Ovary (tissue), 3 donors: ENCODE results near the gene PCARE.

Experiments
- EP300 ChIP-seq: sonication (generic); formaldehyde crosslinking; IDR thresholded peaks from one replicate; pipeline ENCODE4 v1.6.1; 2017; ENCODE audit warnings: antibody characterized with exemption
- POLR2A ChIP-seq: fragments of 450-650 bp; IDR thresholded peaks from one replicate; pipeline ENCODE4 v1.6.1; 2017; ENCODE audit warnings: antibody characterized with exemption, mild to moderate bottlenecking, moderate library complexity
- TF ChIP-seq, protein P1 (sequence below), 3 donors: fragments of 450-650 bp in 2 of 3; fragments of 200-600 bp in 1 of 3; IDR thresholded peaks; one replicate each; pipeline versions ENCODE4 v1.5.1 to v1.8.0; 2016 to 2022; ENCODE audit warnings: antibody characterized with exemption in 3 of 3, mild to moderate bottlenecking in 1 of 3
- donor health status: DM: no; HTN: no; CAD: no.

DNA sequence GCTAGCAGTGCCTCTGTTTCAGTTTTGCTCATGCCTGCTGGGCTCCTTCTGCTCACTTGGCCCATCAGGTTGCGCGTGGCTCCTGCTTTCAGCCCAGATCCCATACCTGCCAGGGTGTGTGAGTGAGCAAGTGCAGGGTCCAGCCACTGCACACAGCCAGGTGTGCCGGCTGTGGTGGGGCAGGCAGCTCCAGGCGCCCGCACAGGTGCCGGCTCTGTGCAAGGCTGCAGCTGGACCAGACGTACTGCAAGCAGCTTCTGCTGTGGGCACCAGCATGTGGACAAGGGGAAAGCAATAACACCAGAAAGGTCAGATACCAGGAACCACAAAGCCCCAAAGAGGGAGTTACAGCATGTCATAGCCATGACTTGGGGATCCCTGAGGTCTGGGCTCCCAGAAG lies 5.6 kb upstream of the PCARE start:
- TF ChIP-seq, protein P1, sequence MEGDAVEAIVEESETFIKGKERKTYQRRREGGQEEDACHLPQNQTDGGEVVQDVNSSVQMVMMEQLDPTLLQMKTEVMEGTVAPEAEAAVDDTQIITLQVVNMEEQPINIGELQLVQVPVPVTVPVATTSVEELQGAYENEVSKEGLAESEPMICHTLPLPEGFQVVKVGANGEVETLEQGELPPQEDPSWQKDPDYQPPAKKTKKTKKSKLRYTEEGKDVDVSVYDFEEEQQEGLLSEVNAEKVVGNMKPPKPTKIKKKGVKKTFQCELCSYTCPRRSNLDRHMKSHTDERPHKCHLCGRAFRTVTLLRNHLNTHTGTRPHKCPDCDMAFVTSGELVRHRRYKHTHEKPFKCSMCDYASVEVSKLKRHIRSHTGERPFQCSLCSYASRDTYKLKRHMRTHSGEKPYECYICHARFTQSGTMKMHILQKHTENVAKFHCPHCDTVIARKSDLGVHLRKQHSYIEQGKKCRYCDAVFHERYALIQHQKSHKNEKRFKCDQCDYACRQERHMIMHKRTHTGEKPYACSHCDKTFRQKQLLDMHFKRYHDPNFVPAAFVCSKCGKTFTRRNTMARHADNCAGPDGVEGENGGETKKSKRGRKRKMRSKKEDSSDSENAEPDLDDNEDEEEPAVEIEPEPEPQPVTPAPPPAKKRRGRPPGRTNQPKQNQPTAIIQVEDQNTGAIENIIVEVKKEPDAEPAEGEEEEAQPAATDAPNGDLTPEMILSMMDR (IDR thresholded peaks at IDR 0.05) = no peak
- no peak for TF ChIP-seq EP300
- no peak for TF ChIP-seq POLR2A
